Measurements from ENCODE around the gene EPG5. TPM values are rescaled to one million over a fixed set of nuclear protein-coding genes. Genes with fewer than 3 reads are reported as not detected.
"Not testable (repeated sequence)": the region's sequence is repeated elsewhere in the genome, so short reads cannot be mapped to it uniquely, and the experiment has no call there.

The EPG5 gene
- total RNA-seq, 1 donor from 2014 or later: 29.0 TPM

DNA sequence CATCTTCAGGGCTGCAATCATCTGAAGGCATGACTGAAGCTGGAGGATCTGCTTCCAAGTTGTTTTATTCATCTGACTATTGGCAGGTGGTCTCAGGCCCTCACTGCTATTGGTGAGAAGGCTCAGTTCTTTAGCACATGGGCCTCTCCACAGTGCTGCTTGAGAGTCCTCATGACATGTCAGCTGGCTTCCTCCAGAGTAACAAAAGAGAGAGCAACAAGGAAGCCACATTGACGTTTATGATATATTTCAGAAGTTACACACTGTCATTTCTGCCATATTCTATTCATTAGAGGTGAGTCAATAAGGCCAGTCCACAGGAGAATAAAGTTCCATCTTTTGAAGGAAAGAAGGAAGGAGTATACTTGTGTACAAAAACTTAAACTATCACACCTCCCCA, 149.6 kb downstream of the EPG5 start:
- TF ChIP-seq EZH2 (IDR thresholded peaks at IDR 0.05; ENCODE audit: insufficient read depth, low read length): no peak
- TF ChIP-seq, protein P1, sequence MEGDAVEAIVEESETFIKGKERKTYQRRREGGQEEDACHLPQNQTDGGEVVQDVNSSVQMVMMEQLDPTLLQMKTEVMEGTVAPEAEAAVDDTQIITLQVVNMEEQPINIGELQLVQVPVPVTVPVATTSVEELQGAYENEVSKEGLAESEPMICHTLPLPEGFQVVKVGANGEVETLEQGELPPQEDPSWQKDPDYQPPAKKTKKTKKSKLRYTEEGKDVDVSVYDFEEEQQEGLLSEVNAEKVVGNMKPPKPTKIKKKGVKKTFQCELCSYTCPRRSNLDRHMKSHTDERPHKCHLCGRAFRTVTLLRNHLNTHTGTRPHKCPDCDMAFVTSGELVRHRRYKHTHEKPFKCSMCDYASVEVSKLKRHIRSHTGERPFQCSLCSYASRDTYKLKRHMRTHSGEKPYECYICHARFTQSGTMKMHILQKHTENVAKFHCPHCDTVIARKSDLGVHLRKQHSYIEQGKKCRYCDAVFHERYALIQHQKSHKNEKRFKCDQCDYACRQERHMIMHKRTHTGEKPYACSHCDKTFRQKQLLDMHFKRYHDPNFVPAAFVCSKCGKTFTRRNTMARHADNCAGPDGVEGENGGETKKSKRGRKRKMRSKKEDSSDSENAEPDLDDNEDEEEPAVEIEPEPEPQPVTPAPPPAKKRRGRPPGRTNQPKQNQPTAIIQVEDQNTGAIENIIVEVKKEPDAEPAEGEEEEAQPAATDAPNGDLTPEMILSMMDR (IDR thresholded peaks at IDR 0.05; ENCODE audit: insufficient read depth, low read depth, low read length): no peak
- H4K20me1 ChIP-seq (ENCODE audit: insufficient read depth, low read length): no peaks in the 10 kb centered on the region
- H3K27ac ChIP-seq (ENCODE audit: low read depth, low read length): no peak overlapping the region
- no peak overlapping the region for H3K27ac Mint-ChIP-seq (ENCODE audit: unreplicated experiment)
- no peaks in the 10 kb centered on the region for H3K9me3 ChIP-seq (ENCODE audit: insufficient read depth, low read depth, low read length)
- no peaks in the 10 kb centered on the region for H3K27me3 ChIP-seq (ENCODE audit: insufficient read depth, low read length)
- H3K4me1 Mint-ChIP-seq (ENCODE audit: low read depth, unreplicated experiment): no peaks in the 10 kb centered on the region
- H3K36me3 ChIP-seq (ENCODE audit: insufficient read depth, low read length): no peaks in the 10 kb centered on the region
- no peaks in the 10 kb centered on the region for H3K9me3 Mint-ChIP-seq (ENCODE audit: unreplicated experiment)
- no peak overlapping the region for H3K4me2 ChIP-seq (ENCODE audit: low read length)
- no peak overlapping the region for H3K4me3 ChIP-seq (ENCODE audit: insufficient read depth, low read depth, low read length)
- H3K36me3 Mint-ChIP-seq (ENCODE audit: low read depth, unreplicated experiment): no peaks in the 10 kb centered on the region
- H2AFZ ChIP-seq (ENCODE audit: low read depth, low read length): no peak overlapping the region
- peaks cover 3% of the 10 kb centered on the region for H3K27me3 Mint-ChIP-seq (ENCODE audit: low read depth, unreplicated experiment)
- H3K79me2 ChIP-seq (ENCODE audit: insufficient read depth, low read length): no peaks in the 10 kb centered on the region
- no peak for FAIRE-seq
- DNase-seq (ENCODE audit: low read depth): no peak
- no peak overlapping the region for H3K4me3 Mint-ChIP-seq (ENCODE audit: unreplicated experiment)
- H3K9ac ChIP-seq (ENCODE audit: low read length): no peak overlapping the region
- no peaks in the 10 kb centered on the region for H3K4me1 ChIP-seq (ENCODE audit: insufficient read depth, low read length)

DNA sequence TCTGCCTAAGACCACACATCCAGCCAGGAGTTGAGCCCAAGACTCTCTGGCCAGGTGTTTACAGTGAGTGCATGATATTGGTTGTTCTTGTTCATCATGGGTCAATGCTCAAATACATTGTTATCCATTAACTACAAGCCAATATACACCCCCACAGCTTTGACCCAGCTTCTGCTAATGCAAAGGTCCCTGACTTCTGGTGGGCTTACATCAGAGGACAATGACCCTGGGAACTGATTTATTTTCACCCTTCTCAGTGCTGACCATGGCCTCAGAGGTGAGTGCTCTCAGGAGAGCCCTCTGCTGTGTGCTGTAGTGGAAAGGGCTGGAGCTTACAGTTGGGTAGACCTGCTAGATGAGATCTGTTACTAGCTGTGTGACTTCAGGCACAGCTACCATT, 152.4 kb downstream of the EPG5 start:
- not testable (repeated sequence) for H3K4me3 Mint-ChIP-seq (ENCODE audit: unreplicated experiment); H3K9ac ChIP-seq (ENCODE audit: low read length); H3K27me3 ChIP-seq (ENCODE audit: insufficient read depth, low read length); H2AFZ ChIP-seq (ENCODE audit: low read depth, low read length); DNase-seq (ENCODE audit: low read depth); H3K36me3 Mint-ChIP-seq (ENCODE audit: low read depth, unreplicated experiment); H3K4me1 Mint-ChIP-seq (ENCODE audit: low read depth, unreplicated experiment); H3K79me2 ChIP-seq (ENCODE audit: insufficient read depth, low read length); H3K4me2 ChIP-seq (ENCODE audit: low read length); H3K4me3 ChIP-seq (ENCODE audit: insufficient read depth, low read depth, low read length); H3K4me1 ChIP-seq (ENCODE audit: insufficient read depth, low read length); H3K27ac ChIP-seq (ENCODE audit: low read depth, low read length); H3K9me3 Mint-ChIP-seq (ENCODE audit: unreplicated experiment); H3K9me3 ChIP-seq (ENCODE audit: insufficient read depth, low read depth, low read length); H3K27ac Mint-ChIP-seq (ENCODE audit: unreplicated experiment); H4K20me1 ChIP-seq (ENCODE audit: insufficient read depth, low read length); FAIRE-seq; H3K27me3 Mint-ChIP-seq (ENCODE audit: low read depth, unreplicated experiment); H3K36me3 ChIP-seq (ENCODE audit: insufficient read depth, low read length)

DNA sequence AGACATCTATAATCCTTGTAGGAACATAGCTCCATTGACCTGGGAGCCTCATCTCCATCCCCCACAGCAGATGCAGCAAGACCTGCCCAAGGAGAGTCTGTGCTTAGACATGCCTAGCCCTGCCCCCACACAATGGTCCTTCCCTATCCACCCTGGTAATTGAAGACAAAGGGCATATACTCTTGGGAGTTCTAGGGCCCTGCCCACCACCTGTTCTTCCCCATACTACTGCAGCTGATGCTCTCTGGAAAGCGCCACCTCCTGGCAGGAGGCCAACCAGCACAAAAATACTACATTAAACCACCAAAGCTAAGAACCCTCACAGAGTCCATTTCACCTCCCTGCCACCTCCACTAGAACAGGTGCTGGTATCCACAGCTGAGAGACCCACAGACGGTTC, 160.0 kb downstream of the EPG5 start:
- H3K4me2 ChIP-seq (ENCODE audit: low read length); DNase-seq (ENCODE audit: low read depth): not testable (repeated sequence)

DNA sequence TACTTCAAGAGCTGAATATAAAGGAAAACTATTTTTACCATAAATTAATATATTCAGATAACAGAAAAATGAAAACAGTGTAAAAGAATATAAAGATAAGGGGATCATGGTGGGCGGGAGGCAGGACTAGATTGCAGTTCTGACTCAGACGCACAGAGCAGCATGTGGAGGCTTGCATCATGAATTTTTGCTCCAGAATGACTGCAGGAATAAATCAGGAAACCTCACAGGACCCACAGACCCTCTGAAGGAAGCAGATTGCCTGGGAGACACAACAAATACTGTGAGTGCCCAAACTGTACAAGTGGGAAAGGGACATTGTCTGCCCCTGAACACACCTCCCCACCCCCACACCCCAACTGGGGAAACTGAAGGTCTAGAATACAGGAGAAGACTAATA, 160.9 kb downstream of the EPG5 start:
- FAIRE-seq (no peak), DNase-seq (ENCODE audit: low read depth) (peak; percentile 85)
- peaks cover 13% of the 10 kb centered on the region for H3K9me3 Mint-ChIP-seq (ENCODE audit: unreplicated experiment)
- Histone ChIP-seq H3K36me3 (ENCODE audit: insufficient read depth, low read length) (no peaks in the 10 kb centered on the region), H3K4me3 (ENCODE audit: insufficient read depth, low read depth, low read length) (no peak overlapping the region), H3K4me2 (ENCODE audit: low read length) (peak overlapping the region; percentile 42), H3K27me3 (ENCODE audit: insufficient read depth, low read length) (no peaks in the 10 kb centered on the region), H4K20me1 (ENCODE audit: insufficient read depth, low read length) (no peaks in the 10 kb centered on the region), H3K4me1 (ENCODE audit: insufficient read depth, low read length) (peaks cover 32% of the 10 kb centered on the region), H3K79me2 (ENCODE audit: insufficient read depth, low read length) (no peaks in the 10 kb centered on the region), H3K9ac (ENCODE audit: low read length) (peak overlapping the region; percentile 71), H3K9me3 (ENCODE audit: insufficient read depth, low read depth, low read length) (no peaks in the 10 kb centered on the region), H2AFZ (ENCODE audit: low read depth, low read length) (peak overlapping the region; percentile 68), H3K27ac (ENCODE audit: low read depth, low read length) (peak overlapping the region; percentile 89)
- H3K4me1 Mint-ChIP-seq (ENCODE audit: low read depth, unreplicated experiment): peaks cover 26% of the 10 kb centered on the region
- no peaks in the 10 kb centered on the region for H3K36me3 Mint-ChIP-seq (ENCODE audit: low read depth, unreplicated experiment)
- TF ChIP-seq, protein P1 (IDR thresholded peaks at IDR 0.05; ENCODE audit: insufficient read depth, low read depth, low read length): no peak
- TF ChIP-seq EZH2 (IDR thresholded peaks at IDR 0.05; ENCODE audit: insufficient read depth, low read length): no peak
- peak overlapping the region; percentile 95 for H3K27ac Mint-ChIP-seq (ENCODE audit: unreplicated experiment)
- H3K4me3 Mint-ChIP-seq (ENCODE audit: unreplicated experiment): no peak overlapping the region
- H3K27me3 Mint-ChIP-seq (ENCODE audit: low read depth, unreplicated experiment): no peaks in the 10 kb centered on the region

More for the DNA sequence above, 160.0 kb downstream of the EPG5 start:
- not testable (repeated sequence) for H3K9me3 ChIP-seq (ENCODE audit: insufficient read depth, low read depth, low read length); H3K36me3 Mint-ChIP-seq (ENCODE audit: low read depth, unreplicated experiment); H3K79me2 ChIP-seq (ENCODE audit: insufficient read depth, low read length); H4K20me1 ChIP-seq (ENCODE audit: insufficient read depth, low read length); H2AFZ ChIP-seq (ENCODE audit: low read depth, low read length); H3K27ac Mint-ChIP-seq (ENCODE audit: unreplicated experiment); FAIRE-seq; H3K27me3 ChIP-seq (ENCODE audit: insufficient read depth, low read length); H3K4me3 Mint-ChIP-seq (ENCODE audit: unreplicated experiment); H3K27me3 Mint-ChIP-seq (ENCODE audit: low read depth, unreplicated experiment); H3K4me3 ChIP-seq (ENCODE audit: insufficient read depth, low read depth, low read length); H3K36me3 ChIP-seq (ENCODE audit: insufficient read depth, low read length)
- Histone ChIP-seq H3K9ac (ENCODE audit: low read length) (peak overlapping the region; percentile 71), H3K4me1 (ENCODE audit: insufficient read depth, low read length) (peaks cover 24% of the 10 kb centered on the region), H3K27ac (ENCODE audit: low read depth, low read length) (peak overlapping the region; percentile 89)
- peaks cover 26% of the 10 kb centered on the region for H3K4me1 Mint-ChIP-seq (ENCODE audit: low read depth, unreplicated experiment)
- H3K9me3 Mint-ChIP-seq (ENCODE audit: unreplicated experiment): peaks cover 13% of the 10 kb centered on the region
